ENCODE results near the gene STARD3. TPM values are rescaled to one million over a fixed set of nuclear protein-coding genes. Genes with fewer than 3 reads are reported as not detected.

Gene STARD3
- total RNA-seq, 4 donors from 2014 or later, result 44.5 to 73.6 (median 53.0) TPM

DNA sequence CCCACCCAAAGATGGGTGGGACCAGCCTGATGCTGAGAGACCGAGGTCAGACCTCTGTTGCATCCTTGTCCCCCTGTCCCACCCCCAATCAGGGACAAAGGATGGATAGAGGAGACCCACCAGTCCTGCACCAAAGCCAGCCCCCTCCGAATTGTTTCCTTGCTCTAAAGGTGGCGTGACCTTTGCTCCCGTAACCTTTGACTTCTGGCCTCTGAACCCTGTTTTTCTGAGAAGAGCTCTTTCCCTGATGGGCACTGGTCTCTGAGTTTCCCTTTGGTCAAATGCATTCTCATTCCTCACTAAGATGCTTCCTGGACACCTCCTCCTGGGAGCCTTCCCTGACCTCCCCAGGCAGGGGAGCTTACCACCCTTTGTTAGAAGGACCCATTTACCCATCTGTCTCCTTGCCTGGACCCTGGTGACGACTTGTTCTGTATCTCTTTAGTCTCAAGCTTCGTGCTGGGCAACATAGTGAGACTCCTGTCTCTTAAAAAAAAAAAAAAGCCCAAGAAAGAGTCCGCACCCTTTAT is 23.9 kb upstream of the STARD3 start:
- TF ChIP-seq CTCF (IDR thresholded peaks at IDR 0.05) (no peak), POLR2A (IDR thresholded peaks at IDR 0.05) (no peak)
- Histone ChIP-seq H3K9me3 (no peaks in the 10 kb centered on the region), H3K27me3 (peaks cover 6% of the 10 kb centered on the region), H3K4me1 (peaks cover 5 to 7% of the 10 kb centered on the region in 2 donors), H3K27ac (no peak overlapping the region), H3K36me3 (no peaks in the 10 kb centered on the region), H3K4me3 (replicated peaks in 1 of 3) (no peak overlapping the region)
- no peak for DNase-seq
- intact Hi-C loops (cut with DNase I), result no loop called here
- 81 to 86% methylated on average over 7 of the region's 7 CpGs for WGBS, 2 donors

GRCh38 chr17:39614545-39615157 is 22.3 kb upstream of the STARD3 start:
- intact Hi-C loops (cut with DNase I), result no loop called here
- Histone ChIP-seq H3K4me3 (replicated peaks in 1 of 3) (no peak overlapping the region), H3K36me3 (no peaks in the 10 kb centered on the region), H3K27ac (no peak overlapping the region), H3K4me1 (peaks cover 7 to 10% of the 10 kb centered on the region in 2 donors), H3K27me3 (no peaks in the 10 kb centered on the region), H3K9me3 (no peaks in the 10 kb centered on the region)
- TF ChIP-seq CTCF (IDR thresholded peaks at IDR 0.05), result no peak
- no peak for TF ChIP-seq POLR2A (IDR thresholded peaks at IDR 0.05)
- 92 to 93% methylated on average over 3 of the region's 3 CpGs for WGBS, 2 donors
- DNase-seq, result no peak

DNA sequence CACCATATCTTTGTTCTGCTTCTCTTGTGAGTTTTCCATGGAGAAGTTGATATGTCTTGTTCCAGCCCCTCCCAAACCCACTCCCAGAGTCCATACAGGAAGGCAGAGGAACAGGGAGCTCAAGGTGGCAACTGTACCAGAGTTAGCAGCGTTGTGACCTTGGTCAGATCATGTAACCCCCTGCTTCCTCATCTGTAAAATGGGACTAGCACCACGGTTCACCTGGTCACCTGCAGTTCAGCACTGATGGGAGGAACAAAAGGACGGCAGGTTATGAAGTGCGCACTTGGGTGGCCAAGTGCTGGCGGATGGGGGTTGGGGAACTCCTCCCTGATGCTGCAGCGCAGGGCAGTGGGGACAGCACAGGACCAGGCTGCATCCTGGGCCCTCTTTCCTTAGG is 21.5 kb upstream of the STARD3 start:
- DNase-seq, result no peak
- Histone ChIP-seq H3K27me3 (no peaks in the 10 kb centered on the region), H3K27ac (no peak overlapping the region), H3K36me3 (no peaks in the 10 kb centered on the region), H3K9me3 (no peaks in the 10 kb centered on the region), H3K4me3 (replicated peaks in 1 of 3) (no peak overlapping the region), H3K4me1 (peaks cover 7 to 10% of the 10 kb centered on the region in 2 donors)
- TF ChIP-seq CTCF (IDR thresholded peaks at IDR 0.05) (no peak), POLR2A (IDR thresholded peaks at IDR 0.05) (no peak)
- 19 to 61% methylated on average over 2 to 5 of the region's 6 CpGs for WGBS, 2 donors
- intact Hi-C loops (cut with DNase I), result no loop called here

DNA sequence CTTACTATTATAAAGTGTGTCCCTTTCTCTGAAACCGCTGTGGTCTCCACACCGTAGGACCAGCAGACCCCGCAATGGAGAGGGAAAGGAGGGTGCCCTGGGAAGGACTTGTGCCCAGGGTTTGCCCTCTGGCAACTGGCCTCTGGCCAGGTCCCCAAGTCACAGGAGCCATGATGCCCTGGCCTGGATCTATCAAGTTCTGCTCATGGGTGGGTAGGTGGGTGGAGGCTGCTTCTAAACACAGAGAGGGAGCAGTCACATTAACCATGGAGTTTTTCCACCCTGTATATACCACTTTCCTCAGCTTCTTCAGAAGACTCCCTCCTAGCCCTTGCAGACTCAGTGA is 19.9 kb upstream of the STARD3 start:
- intact Hi-C loops (cut with DNase I), result no loop called here
- Histone ChIP-seq H3K27ac (no peak overlapping the region), H3K36me3 (no peaks in the 10 kb centered on the region), H3K4me1 (peaks cover 7 to 10% of the 10 kb centered on the region in 2 donors), H3K9me3 (no peaks in the 10 kb centered on the region), H3K27me3 (no peaks in the 10 kb centered on the region), H3K4me3 (replicated peaks in 1 of 3) (no peak overlapping the region)
- WGBS, 2 donors, result 63 to 100% methylated on average over 3 of the region's 3 CpGs
- TF ChIP-seq POLR2A (IDR thresholded peaks at IDR 0.05) (no peak), CTCF (IDR thresholded peaks at IDR 0.05) (no peak)
- DNase-seq, result no peak

DNA sequence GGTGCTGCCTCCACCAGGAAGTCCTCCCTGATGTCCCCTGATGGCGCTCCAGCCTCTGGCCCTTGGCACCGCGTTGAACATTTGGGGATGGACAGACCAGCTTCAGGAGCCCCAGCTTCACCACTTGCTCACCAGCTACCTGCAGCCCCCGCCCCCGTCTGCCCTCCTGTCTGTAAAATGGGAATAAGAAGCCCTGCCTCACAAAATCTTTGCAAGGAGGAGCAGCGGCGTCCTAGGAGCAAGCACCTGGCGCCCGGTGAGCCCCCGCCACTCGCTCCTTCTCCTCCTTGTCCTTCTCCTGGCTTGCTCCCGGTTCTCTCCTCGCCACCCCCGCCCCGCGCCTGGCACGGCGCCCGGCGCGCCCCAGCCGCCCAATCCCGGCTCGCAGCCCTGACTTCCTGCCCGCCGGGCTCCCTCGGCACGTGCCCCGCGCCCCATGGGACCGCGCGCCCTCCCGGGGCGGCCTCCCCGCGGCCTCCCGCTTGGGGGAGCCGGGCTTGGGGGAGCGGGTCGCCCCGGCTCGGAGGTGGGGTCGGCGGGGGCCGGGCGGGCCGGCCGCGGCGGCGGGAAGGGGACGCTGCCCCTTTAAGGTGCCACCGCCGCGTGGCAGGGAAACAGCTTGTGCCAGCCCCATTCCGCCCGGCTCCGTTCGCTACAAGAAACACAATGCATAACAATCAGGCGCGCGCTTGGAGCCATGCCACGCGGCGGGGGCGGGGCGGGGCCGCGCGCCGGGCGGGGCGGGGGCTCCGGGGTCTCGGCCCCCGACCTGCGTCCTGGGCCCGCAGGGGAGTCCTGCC is 19.3 kb upstream of the STARD3 start:
- Histone ChIP-seq H3K9me3 (no peaks in the 10 kb centered on the region), H3K27ac (peak overlapping the region in 2 of 3 donors; percentile 34 to 68), H3K4me1 (peaks cover 7 to 10% of the 10 kb centered on the region in 2 donors), H3K36me3 (no peaks in the 10 kb centered on the region), H3K4me3 (replicated peaks in 1 of 3) (peak overlapping the region in 1 of 3 donors; percentile 51), H3K27me3 (no peaks in the 10 kb centered on the region)
- peak; percentile 80 to 81 for DNase-seq
- 1 to 6% methylated on average over 6 to 58 of the region's 79 CpGs for WGBS, 2 donors
- TF ChIP-seq POLR2A (IDR thresholded peaks at IDR 0.05) (peak in 1 of 2 donors; percentile 13), CTCF (IDR thresholded peaks at IDR 0.05) (no peak)
- intact Hi-C loops (cut with DNase I), result no loop called here
